ENCODE measurements around the gene ADGRV1.
A peak's percentile ranks its signal among the peaks of the same experiment; 100 is the strongest.

Gene ADGRV1

DNA sequence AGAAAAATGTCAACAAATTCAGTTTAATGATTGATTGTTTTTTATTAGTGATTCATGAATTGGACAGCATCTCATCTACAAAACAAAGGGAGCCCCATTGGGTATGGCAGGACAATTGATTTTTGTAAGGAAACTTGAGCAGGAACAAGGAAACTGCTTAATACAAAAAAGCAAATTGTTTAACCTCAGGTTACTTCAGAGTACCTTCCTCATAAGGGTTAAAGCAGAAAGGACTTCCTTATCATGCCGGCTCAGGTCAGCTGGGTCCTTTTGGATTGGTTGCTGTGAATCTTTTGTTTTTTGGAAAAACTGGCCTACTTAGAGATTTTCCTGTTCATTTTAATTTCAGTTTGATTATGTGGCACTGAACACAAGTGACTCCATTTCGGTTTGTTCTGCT lies 612.7 kb downstream of the ADGRV1 start:
- Mint-ChIP-seq H3K36me3 (ENCODE audit: low read depth) (no peaks in the 10 kb centered on the region), H3K4me3 (no peak overlapping the region)
- no peak for TF ChIP-seq CTCF (IDR thresholded peaks at IDR 0.05; ENCODE audit: unreplicated experiment in 3 of 3)

GRCh38 chr5:91174396-91174795 lies 615.8 kb downstream of the ADGRV1 start:
- Mint-ChIP-seq H3K4me3 (peak overlapping the region in 2 of 3 experiments; percentile 26 to 57), H3K27me3 (ENCODE audit: low read depth) (no peaks in the 10 kb centered on the region), H3K9me3 (no peaks in the 10 kb centered on the region), H3K36me3 (ENCODE audit: low read depth) (no peaks in the 10 kb centered on the region), H3K4me1 (peaks cover 25% of the 10 kb centered on the region), H3K27ac (peak overlapping the region; percentile 90 to 93 (median 91))
- no peak for TF ChIP-seq CTCF (IDR thresholded peaks at IDR 0.05; ENCODE audit: unreplicated experiment in 3 of 3)

More for the DNA sequence above, 612.7 kb downstream of the ADGRV1 start:
- no peak overlapping the region for H3K27ac Mint-ChIP-seq
- peaks cover 18% of the 10 kb centered on the region for H3K4me1 Mint-ChIP-seq
- H3K27me3 Mint-ChIP-seq (ENCODE audit: low read depth), result no peaks in the 10 kb centered on the region
- H3K9me3 Mint-ChIP-seq, result no peaks in the 10 kb centered on the region

DNA sequence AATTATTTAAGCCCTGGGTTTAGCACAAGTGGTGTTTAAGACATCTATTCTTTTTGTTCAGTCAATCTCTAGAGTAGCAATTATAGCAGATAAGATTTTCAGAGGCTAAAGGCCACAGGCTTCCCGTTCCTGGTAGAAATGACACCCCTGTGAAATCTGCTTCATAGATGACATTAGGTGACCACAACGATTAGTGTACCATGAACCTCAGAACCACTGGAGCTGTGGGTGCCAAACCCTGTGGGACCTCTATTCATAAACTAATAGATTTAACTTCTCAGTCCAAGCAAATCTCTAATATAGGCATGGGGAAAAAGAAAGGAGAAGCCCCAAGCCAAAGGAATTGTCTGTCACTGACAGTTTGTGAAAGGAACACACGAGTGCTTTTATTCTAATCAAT lies 617.1 kb downstream of the ADGRV1 start:
- Mint-ChIP-seq H3K4me3 (no peak overlapping the region), H3K4me1 (peaks cover 25% of the 10 kb centered on the region)
- TF ChIP-seq CTCF (IDR thresholded peaks at IDR 0.05; ENCODE audit: unreplicated experiment in 3 of 3), result no peak

GRCh38 chr5:91176288-91177016 lies 617.9 kb downstream of the ADGRV1 start:
- H3K27me3 Mint-ChIP-seq (ENCODE audit: low read depth), result no peaks in the 10 kb centered on the region
- no peaks in the 10 kb centered on the region for H3K9me3 Mint-ChIP-seq
- H3K27ac Mint-ChIP-seq, result peak overlapping the region; percentile 79 to 94 (median 89)
- no peaks in the 10 kb centered on the region for H3K36me3 Mint-ChIP-seq (ENCODE audit: low read depth)
- TF ChIP-seq CTCF (IDR thresholded peaks at IDR 0.05; ENCODE audit: unreplicated experiment in 3 of 3), result no peak
- H3K4me3 Mint-ChIP-seq, result peak overlapping the region in 1 of 3 experiments; percentile 0
- peaks cover 25% of the 10 kb centered on the region for H3K4me1 Mint-ChIP-seq

More for the DNA sequence above, 617.1 kb downstream of the ADGRV1 start:
- H3K36me3 Mint-ChIP-seq (ENCODE audit: low read depth), result no peaks in the 10 kb centered on the region
- H3K27ac Mint-ChIP-seq, result peak overlapping the region; percentile 79 to 94 (median 89)
- no peaks in the 10 kb centered on the region for H3K9me3 Mint-ChIP-seq
- H3K27me3 Mint-ChIP-seq (ENCODE audit: low read depth), result no peaks in the 10 kb centered on the region

GRCh38 chr5:91177085-91177484 lies 618.5 kb downstream of the ADGRV1 start:
- H3K27ac Mint-ChIP-seq, result peak overlapping the region; percentile 79 to 94 (median 89)
- H3K9me3 Mint-ChIP-seq, result no peaks in the 10 kb centered on the region
- no peak for TF ChIP-seq CTCF (IDR thresholded peaks at IDR 0.05; ENCODE audit: unreplicated experiment in 3 of 3)
- peaks cover 25% of the 10 kb centered on the region for H3K4me1 Mint-ChIP-seq
- H3K4me3 Mint-ChIP-seq, result no peak overlapping the region
- no peaks in the 10 kb centered on the region for H3K36me3 Mint-ChIP-seq (ENCODE audit: low read depth)
- H3K27me3 Mint-ChIP-seq (ENCODE audit: low read depth), result no peaks in the 10 kb centered on the region

DNA sequence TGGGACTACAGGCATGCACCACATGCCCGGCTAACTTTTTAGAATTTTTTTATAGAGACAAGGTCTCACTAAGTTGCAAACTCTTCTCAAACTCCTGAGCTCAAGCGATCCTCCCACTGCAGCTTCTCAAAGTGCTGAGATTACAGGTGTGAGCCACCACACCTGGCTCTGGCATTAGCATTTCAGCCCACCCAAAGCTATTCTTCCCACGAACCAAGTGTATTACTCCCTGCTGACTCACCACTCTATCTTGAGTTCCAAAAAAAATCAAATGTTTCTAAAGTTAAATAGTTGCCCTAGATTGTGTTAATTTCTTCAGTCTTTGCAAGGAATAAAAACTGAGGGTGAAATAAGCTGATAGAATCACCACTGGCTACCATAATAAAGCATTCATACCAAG lies 619.0 kb downstream of the ADGRV1 start:
- Mint-ChIP-seq H3K9me3 (no peaks in the 10 kb centered on the region), H3K27me3 (ENCODE audit: low read depth) (no peaks in the 10 kb centered on the region), H3K4me3 (no peak overlapping the region), H3K27ac (peak overlapping the region; percentile 37 to 77 (median 71)), H3K4me1 (peaks cover 25% of the 10 kb centered on the region), H3K36me3 (ENCODE audit: low read depth) (no peaks in the 10 kb centered on the region)
- TF ChIP-seq CTCF (IDR thresholded peaks at IDR 0.05; ENCODE audit: unreplicated experiment in 3 of 3), result no peak
